ENCODE results near the gene OVAAL.
A peak's percentile ranks its signal among the peaks of the same experiment; 100 is the strongest.

Gene OVAAL

DNA sequence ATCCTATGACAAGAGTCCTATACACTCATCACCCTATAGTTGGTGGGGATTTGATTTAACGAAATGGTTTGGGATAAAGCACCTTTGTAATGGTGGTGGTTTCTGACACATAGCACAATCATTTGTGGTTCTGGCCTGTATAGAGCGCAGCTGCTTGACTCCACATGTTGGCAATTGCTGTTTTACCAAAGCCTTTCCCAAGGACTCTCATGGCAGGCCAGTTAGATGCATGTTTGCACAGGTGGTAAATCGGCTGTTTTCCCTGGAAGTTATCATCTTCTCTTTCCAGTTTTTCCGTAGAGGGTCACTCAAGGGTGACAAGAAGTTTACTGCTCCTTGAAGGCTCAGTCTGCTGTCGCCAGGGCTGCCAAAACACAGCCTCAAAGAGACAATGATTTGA lies 56.0 kb downstream of the OVAAL start:
- H3K27ac ChIP-seq: peak overlapping the region; percentile 65; the same call in 1 of the 2 replicates
- TF ChIP-seq ZFX (IDR thresholded peaks at IDR 0.05): no peak
- TF ChIP-seq, protein P1, sequence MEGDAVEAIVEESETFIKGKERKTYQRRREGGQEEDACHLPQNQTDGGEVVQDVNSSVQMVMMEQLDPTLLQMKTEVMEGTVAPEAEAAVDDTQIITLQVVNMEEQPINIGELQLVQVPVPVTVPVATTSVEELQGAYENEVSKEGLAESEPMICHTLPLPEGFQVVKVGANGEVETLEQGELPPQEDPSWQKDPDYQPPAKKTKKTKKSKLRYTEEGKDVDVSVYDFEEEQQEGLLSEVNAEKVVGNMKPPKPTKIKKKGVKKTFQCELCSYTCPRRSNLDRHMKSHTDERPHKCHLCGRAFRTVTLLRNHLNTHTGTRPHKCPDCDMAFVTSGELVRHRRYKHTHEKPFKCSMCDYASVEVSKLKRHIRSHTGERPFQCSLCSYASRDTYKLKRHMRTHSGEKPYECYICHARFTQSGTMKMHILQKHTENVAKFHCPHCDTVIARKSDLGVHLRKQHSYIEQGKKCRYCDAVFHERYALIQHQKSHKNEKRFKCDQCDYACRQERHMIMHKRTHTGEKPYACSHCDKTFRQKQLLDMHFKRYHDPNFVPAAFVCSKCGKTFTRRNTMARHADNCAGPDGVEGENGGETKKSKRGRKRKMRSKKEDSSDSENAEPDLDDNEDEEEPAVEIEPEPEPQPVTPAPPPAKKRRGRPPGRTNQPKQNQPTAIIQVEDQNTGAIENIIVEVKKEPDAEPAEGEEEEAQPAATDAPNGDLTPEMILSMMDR (conservative IDR thresholded peaks at IDR 0.05): no peak

DNA sequence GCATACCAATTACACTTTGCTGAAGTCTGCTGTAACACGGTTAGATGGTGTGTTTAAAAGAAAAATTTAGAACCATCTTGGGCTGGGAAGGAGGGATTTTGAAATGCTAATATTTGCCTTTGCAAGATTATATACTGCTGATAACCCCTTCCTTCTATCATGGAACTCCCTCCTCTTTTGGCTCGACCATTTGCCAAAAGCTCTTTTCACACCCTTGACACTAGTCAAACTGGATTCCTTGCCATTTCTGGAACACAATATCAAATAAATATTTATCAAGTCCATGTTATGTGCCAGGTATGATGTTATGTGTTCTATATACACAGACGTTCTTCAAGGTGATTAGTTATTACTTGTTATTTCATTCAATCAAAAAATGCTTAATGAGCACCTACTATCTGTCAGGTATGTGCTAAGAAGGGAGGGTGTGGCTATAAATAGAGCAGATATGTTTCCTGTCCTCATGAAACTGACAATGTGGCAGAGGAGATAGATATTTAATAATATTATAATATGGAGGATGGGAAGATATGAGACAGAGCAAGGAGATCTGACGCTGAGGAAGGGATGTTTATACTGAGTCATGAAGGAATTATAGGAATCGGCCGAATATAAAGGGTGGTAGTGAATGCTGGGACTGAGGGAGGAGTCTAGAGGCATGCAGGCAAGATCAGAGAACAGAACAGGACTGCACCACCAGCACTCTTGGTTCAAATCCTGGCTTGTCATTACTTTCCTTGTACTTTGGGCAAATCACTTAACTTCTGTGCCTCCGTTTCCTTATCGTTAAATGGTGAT lies 56.9 kb downstream of the OVAAL start:
- H3K27ac ChIP-seq: peak overlapping the region; percentile 65; the same call in 1 of the 2 replicates
- TF ChIP-seq, protein P1 (conservative IDR thresholded peaks at IDR 0.05): no peak
- no peak for TF ChIP-seq ZFX (IDR thresholded peaks at IDR 0.05)
